GM23338 (cell line): ENCODE measurements around the gene FAM83C.

Experiments
- CTCF ChIP-seq, 2 experiments: fragments of 200-600 bp in 1 of 2; sonication (generic) in 1 of 2; conservative IDR thresholded peaks; 2 replicates each; pipeline versions ENCODE4 v1.5.1 to v1.6.1; 2016 to 2017; ENCODE audit warnings: antibody characterized with exemption in 2 of 2, low read depth in 2 of 2, mild to moderate bottlenecking in 2 of 2, moderate library complexity in 1 of 2
- EZH2 ChIP-seq: fragments of 200-600 bp; sonication (generic); IDR thresholded peaks from one replicate; pipeline ENCODE4 v1.8.0; 2017; ENCODE audit warnings: antibody characterized with exemption, mild to moderate bottlenecking, low read depth; ENCODE audit not compliant: unreplicated experiment

GRCh38 chr20:35284267-35284991, 7.8 kb downstream of the FAM83C start, which contains the start of gene EIF6:
- TF ChIP-seq CTCF (conservative IDR thresholded peaks at IDR 0.05; ENCODE audit: low read depth in 2 of 2), result no peak
- no peak for TF ChIP-seq EZH2
